DOHH2 (cell line): ENCODE results near the gene GRAP.
"Not testable (repeated sequence)": the region's sequence is repeated elsewhere in the genome, so short reads cannot be mapped to it uniquely, and the experiment has no call there.

Source experiments
- H3F3A ChIP-seq: fragments of 200-600 bp; sonication (generic), shearing (Covaris generic); 2 replicates; pipeline ENCODE4 v1.6.0; 2016; ENCODE audit warnings: antibody characterized with exemption, mild to moderate bottlenecking; ENCODE audit not compliant: control insufficient read depth, insufficient read depth
- H3K27ac ChIP-seq: fragments of 200-600 bp; sonication (generic); 2 replicates; pipeline ENCODE4 v1.5.1; 2014; ENCODE audit warnings: low read depth, mild to moderate bottlenecking, low read length, moderate library complexity
- H3K27me3 ChIP-seq: fragments of 200-600 bp; sonication (generic); 2 replicates; pipeline ENCODE4 v1.6.1; 2014; ENCODE audit warnings: mild to moderate bottlenecking, low read length, mixed read lengths; ENCODE audit not compliant: control insufficient read depth
- H3K36me3 ChIP-seq: fragments of 200-600 bp; sonication (generic); 2 replicates; pipeline ENCODE4 v1.6.1; 2014; ENCODE audit warnings: mild to moderate bottlenecking, low read length, moderate library complexity, mixed read lengths; ENCODE audit not compliant: control insufficient read depth
- H3K4me1 ChIP-seq: fragments of 200-600 bp; sonication (generic); 2 replicates; pipeline ENCODE4 v1.6.1; 2014; ENCODE audit warnings: mild to moderate bottlenecking, low read length, mixed read lengths; ENCODE audit not compliant: control insufficient read depth
- H3K4me2 ChIP-seq: fragments of 200-600 bp; sonication (generic); 2 replicates; pipeline ENCODE4 v1.6.0; 2014; ENCODE audit warnings: mild to moderate bottlenecking, low read length, moderate library complexity
- H3K4me3 ChIP-seq: fragments of 200-600 bp; sonication (generic); 2 replicates; pipeline ENCODE4 v1.5.1; 2014; ENCODE audit warnings: mild to moderate bottlenecking, low read length, mixed read lengths
- H3K79me2 ChIP-seq: fragments of 200-600 bp; sonication (generic); 2 replicates; pipeline ENCODE4 v1.6.1; 2014; ENCODE audit warnings: mild to moderate bottlenecking, low read length, mixed read lengths; ENCODE audit not compliant: control insufficient read depth
- H3K9me2 ChIP-seq: fragments of 200-600 bp; sonication (generic); replicated peaks from 2 replicates; pipeline ENCODE4 v1.6.1; 2014; ENCODE audit warnings: mild to moderate bottlenecking, low read length, mixed read lengths; ENCODE audit not compliant: control insufficient read depth
- H3K9me3 ChIP-seq: fragments of 200-600 bp; sonication (generic); 2 replicates; pipeline ENCODE4 v1.6.1; 2014; ENCODE audit warnings: antibody characterized with exemption, low read length, mixed read lengths; ENCODE audit not compliant: control insufficient read depth, insufficient read depth
- H4K20me1 ChIP-seq: fragments of 200-600 bp; sonication (generic); 2 replicates; pipeline ENCODE4 v1.6.0; 2014; ENCODE audit warnings: low read depth, mild to moderate bottlenecking, antibody characterized with exemption, low read length, moderate library complexity; ENCODE audit not compliant: control insufficient read depth, insufficient read depth

GRAP gene

GRCh38 chr17:19038007-19038406, 8.8 kb downstream of the GRAP start:
- H3K27ac ChIP-seq, H3K9me2 ChIP-seq, H3K4me2 ChIP-seq, H3K27me3 ChIP-seq, H3K4me3 ChIP-seq, H3F3A ChIP-seq, H3K79me2 ChIP-seq, H3K9me3 ChIP-seq, H4K20me1 ChIP-seq, H3K36me3 ChIP-seq: not testable (repeated sequence)
- peaks cover 13% of the 10 kb centered on the region; the same call in 1 of the 2 replicates for H3K4me1 ChIP-seq

- H3K27me3 ChIP-seq, H3K4me3 ChIP-seq, H3K36me3 ChIP-seq, H4K20me1 ChIP-seq, H3F3A ChIP-seq, H3K79me2 ChIP-seq, H3K9me2 ChIP-seq, H3K9me3 ChIP-seq: not testable (repeated sequence)
- peak overlapping the region; percentile 71 for H3K27ac ChIP-seq
- peaks cover 13% of the 10 kb centered on the region; the same call in 1 of the 2 replicates for H3K4me1 ChIP-seq
- peak overlapping the region; percentile 30; the same call in 1 of the 2 replicates for H3K4me2 ChIP-seq
These were observed 9.2 kb downstream of the GRAP start for GRCh38 chr17:19037547-19037946.

- not testable (repeated sequence) for H3K9me3 ChIP-seq, H3K4me1 ChIP-seq, H3K27me3 ChIP-seq, H3K79me2 ChIP-seq, H3K9me2 ChIP-seq, H3F3A ChIP-seq, H3K4me3 ChIP-seq, H3K27ac ChIP-seq, H4K20me1 ChIP-seq, H3K36me3 ChIP-seq, H3K4me2 ChIP-seq
These were observed 10.6 kb downstream of the GRAP start for GRCh38 chr17:19036186-19036585.

- not testable (repeated sequence) for H3K9me3 ChIP-seq, H3K27me3 ChIP-seq, H3K9me2 ChIP-seq, H3K4me2 ChIP-seq, H3K4me3 ChIP-seq, H4K20me1 ChIP-seq, H3K27ac ChIP-seq, H3K4me1 ChIP-seq, H3K79me2 ChIP-seq, H3K36me3 ChIP-seq, H3F3A ChIP-seq
These were observed 14.3 kb downstream of the GRAP start for GRCh38 chr17:19032377-19032988.

GRCh38 chr17:19031729-19032128, 15.0 kb downstream of the GRAP start:
- not testable (repeated sequence) for H3K27ac ChIP-seq, H3K9me3 ChIP-seq, H3K36me3 ChIP-seq, H3K79me2 ChIP-seq, H3K27me3 ChIP-seq, H3K4me1 ChIP-seq, H3F3A ChIP-seq, H3K4me2 ChIP-seq, H4K20me1 ChIP-seq, H3K4me3 ChIP-seq, H3K9me2 ChIP-seq

GRCh38 chr17:19030771-19031449, 15.8 kb downstream of the GRAP start:
- not testable (repeated sequence) for H3K4me1 ChIP-seq, H3F3A ChIP-seq, H3K4me3 ChIP-seq, H3K36me3 ChIP-seq, H3K9me3 ChIP-seq, H3K27ac ChIP-seq, H3K27me3 ChIP-seq, H3K79me2 ChIP-seq, H3K9me2 ChIP-seq, H4K20me1 ChIP-seq, H3K4me2 ChIP-seq

GRCh38 chr17:19029740-19030139, 17.0 kb downstream of the GRAP start:
- H3F3A ChIP-seq, H3K4me2 ChIP-seq, H3K9me3 ChIP-seq, H3K27me3 ChIP-seq, H3K9me2 ChIP-seq, H4K20me1 ChIP-seq, H3K4me1 ChIP-seq, H3K27ac ChIP-seq, H3K36me3 ChIP-seq, H3K4me3 ChIP-seq, H3K79me2 ChIP-seq: not testable (repeated sequence)

GRCh38 chr17:19028671-19029070, 18.1 kb downstream of the GRAP start:
- H3F3A ChIP-seq, H3K4me1 ChIP-seq, H3K4me3 ChIP-seq, H3K27ac ChIP-seq, H3K79me2 ChIP-seq, H3K4me2 ChIP-seq, H3K27me3 ChIP-seq, H3K9me3 ChIP-seq, H3K9me2 ChIP-seq, H4K20me1 ChIP-seq: not testable (repeated sequence)
- H3K36me3 ChIP-seq = peaks cover 13% of the 10 kb centered on the region
